SIG-M5 treated with dmso at 0.1 percent for 504 hours (cell line): ENCODE results near the gene SDSL.

ENCODE experiments used
- DNase-seq: peaks from one replicate; lab custom pipeline; 2025; ENCODE audit not compliant: unreplicated experiment; lab: John Stamatoyannopoulos, UW

Gene SDSL

DNA sequence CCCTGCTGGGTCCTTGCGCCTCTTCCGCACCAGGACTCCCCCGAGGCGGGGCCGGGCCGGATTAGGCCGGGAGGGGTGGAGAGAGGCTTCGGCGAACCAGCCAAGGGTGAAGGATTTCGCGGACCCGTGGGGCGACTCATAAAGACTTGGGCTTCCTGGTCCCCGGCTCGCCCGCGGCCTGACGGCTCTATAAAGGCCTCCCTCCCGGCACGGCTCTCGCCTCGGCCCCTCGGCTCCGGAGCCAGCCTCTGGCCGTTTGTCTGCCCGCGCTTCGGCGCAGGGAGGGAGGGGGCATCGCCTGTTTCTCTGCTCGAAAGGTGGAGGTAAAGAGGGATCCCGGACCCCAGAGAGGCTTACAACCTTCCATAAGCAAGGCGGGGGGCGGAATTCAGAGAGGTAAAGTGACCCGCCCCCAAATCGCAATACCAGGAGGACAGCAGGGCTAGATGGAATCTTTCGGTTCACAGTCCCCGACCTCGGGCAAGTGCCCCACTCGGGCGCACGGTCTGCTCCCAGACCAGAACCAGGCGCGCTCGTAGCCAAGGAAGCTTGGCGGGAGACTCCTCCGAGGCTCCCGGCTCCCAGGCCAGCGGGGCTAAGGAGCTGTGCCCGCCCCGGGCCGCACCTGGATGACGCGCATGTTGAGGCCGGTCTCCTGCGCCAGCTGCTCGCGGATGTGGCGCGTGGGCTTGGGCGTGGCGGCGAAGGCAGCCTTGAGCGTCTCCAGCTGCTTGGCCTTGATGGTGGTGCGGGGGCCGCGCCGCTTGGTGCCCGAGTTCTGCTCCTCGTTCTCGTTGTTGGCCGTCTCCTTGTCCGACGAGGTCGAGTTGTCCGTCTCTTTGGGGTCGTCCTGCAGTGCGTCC lies 45.6 kb downstream of the SDSL start:
- DNase-seq, result no peak

DNA sequence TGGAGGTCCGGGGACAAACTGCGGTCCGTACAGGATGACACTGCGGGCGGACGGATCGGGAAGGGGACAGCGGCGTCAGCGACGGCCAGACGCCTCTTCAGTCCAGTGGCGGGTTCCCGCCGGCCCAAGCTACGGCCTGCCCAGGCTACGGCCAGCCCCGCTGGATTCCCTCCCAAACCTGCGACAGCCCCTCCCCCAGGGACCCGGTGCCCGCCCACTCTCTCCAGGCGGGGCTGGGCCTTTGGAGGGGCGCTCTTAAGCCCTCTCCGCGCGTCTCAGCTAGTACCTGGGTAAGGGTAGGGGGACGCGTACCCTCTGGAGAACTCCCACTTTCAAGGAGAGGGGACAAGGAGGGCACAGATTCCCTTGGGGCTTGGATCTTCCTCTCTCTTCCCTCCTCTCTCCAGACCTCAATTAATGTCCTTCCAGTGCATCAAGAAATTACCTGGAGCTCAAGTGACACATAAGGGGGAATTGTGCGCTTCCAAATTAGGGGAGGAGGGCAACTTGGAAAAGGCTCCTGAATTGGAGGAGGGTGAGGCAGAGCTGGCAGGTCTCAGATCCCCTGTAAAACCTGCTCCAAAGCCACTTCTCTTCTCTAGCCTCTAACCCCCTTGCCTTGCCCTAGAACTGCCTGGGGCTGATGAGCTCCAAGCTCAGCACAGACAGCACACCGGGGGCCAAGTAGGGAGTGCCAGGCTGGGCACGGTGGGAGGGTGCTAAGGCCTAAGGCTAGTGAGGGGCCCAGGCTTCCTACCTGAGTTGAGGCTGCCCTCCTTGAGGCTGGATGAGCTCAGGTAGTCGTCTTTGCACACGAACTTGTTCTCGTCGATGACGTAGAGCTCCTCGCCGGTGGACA lies 46.4 kb downstream of the SDSL start:
- DNase-seq, result no peak

DNA sequence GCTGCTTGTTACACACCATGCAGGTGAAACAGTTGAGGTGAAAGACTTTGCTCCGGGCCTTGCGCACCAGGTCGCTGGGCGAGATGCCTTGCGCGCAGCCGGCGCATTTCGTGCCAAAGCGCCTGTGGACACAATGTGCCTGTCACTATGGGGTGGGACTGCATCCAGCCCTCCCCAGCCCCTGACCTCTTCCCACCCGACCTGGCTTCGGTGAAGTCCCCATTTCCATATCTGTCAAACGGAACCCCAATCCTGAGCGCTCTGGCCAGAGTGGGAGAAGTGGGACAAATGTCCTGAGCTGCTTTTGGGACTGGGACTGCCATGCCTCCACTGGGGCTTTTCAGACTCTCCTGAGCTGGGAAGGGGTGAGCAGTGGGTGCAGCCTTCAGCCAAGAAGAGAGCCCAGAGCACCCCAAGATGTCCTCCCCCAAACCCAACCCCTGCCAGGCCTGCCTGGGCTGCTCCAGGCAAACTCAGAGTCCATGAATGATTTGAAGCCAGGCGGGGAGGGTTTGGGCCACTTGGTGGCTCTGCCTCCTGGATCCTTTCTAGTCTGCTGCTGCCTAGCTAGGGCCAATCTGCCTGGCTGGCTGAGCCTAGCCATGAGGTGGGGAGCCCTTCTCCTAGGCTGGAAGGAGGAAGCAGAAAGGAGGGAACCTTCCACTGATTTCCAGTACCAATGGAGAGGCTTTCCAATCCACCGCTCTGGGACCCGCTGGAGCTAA lies 47.2 kb downstream of the SDSL start:
- DNase-seq, result no peak

DNA sequence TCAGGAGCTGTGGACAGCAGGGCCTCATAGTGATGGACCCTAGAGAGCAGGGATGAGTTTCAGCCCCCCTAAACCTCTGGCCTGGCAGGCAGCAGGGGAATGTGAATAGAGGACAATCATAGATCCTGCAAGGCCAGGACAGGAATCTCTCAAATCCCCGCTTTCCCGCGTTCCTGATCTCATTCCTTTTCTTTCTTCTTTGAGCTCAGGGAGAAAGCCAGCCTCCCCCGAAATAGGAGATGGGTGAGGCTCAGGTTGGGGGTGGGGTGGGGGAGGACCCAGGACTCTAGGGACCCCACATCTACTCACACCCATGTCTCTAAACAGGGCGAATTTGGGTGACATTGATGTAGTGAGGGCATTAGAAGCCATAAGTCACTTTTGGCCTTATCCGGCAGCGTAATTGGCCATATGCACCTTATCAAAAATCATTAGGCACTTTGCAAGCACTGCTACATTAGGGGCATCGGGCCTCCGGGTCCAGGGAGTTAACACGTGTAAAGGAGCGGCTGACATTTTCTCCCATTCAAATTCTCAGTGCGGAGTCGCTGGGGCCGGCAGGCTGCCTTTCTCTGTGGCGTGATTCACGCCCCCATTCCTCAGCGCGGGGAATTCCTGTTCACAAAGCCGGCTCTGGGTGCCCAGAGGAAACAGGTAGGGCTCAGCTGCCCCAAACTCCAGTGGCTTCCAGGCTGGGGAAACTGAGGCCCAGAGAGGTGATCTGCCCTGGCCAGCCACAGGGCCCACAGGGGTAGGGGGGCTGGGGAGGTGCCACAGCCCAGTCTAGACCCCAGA lies 48.0 kb downstream of the SDSL start:
- no peak for DNase-seq

DNA sequence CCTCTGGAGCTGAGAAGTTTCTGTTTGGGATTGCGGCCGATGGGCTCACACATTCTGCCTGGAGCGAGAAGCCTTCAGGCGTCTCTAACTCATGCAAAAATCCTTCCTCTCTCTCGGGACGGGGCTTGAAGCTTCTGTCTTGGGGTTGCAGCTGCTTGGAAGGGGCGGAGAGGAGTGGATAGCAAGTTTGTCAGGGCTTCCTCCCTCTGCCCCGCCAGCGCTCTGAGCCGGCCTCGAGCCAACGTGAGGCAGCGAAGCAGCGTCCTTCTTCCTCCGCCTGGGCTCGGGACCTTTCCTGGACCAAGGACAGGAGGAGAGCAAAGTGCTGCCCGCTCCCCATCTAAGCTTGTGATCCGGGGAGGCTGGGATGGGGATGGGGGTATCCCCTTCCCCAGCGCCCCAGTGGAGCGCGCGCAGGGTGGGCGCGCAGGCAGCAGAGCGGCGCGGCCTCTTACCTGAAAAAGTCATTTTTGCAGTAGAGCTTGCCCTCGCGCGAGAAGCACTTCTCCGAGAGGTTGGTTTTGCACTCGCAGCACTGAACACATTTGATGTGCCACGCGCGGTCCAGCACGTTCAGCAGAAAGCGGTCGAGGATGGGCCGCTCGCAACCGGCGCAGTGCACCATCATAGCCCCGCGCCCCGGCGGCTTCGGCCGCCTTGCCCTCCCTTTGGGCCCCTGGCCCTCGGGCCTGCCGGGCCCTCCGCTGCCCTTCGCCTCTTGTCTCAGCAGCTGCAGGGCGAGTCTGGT lies 48.9 kb downstream of the SDSL start:
- no peak for DNase-seq

DNA sequence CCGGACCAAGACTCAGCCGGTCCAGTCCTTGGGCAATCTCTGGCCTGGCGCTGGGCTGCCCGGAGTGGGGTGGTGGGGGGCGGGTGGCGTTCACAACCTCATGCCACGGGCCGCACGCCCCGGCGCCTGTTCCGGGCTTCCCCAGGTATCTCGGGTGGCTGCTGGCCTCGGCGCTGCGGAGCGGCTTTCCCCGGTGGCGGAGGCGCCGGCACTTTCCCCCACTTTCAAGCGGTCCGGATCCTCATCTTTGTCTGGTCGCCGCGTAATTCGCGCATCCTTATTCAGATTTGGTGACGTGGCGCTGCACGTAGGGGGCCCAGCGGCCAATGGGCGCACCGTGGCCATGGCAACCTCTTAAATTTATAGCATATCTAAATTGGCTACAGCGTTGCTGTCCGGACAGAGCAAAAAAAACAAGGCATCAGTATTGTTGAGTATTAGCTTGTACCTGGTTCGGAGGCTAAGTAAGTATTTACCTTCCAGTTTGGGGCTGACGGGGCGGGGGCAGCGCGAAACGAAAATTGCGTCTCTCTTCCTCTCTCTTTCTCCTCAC lies 49.5 kb downstream of the SDSL start, which contains the start of gene LHX5:
Gene LHX5, minus strand, starts transcription at position 253 of the 553 bp plus-strand sequence. CDS start 373 bp downstream, outside the sequence.
- DNase-seq, result no peak

DNA sequence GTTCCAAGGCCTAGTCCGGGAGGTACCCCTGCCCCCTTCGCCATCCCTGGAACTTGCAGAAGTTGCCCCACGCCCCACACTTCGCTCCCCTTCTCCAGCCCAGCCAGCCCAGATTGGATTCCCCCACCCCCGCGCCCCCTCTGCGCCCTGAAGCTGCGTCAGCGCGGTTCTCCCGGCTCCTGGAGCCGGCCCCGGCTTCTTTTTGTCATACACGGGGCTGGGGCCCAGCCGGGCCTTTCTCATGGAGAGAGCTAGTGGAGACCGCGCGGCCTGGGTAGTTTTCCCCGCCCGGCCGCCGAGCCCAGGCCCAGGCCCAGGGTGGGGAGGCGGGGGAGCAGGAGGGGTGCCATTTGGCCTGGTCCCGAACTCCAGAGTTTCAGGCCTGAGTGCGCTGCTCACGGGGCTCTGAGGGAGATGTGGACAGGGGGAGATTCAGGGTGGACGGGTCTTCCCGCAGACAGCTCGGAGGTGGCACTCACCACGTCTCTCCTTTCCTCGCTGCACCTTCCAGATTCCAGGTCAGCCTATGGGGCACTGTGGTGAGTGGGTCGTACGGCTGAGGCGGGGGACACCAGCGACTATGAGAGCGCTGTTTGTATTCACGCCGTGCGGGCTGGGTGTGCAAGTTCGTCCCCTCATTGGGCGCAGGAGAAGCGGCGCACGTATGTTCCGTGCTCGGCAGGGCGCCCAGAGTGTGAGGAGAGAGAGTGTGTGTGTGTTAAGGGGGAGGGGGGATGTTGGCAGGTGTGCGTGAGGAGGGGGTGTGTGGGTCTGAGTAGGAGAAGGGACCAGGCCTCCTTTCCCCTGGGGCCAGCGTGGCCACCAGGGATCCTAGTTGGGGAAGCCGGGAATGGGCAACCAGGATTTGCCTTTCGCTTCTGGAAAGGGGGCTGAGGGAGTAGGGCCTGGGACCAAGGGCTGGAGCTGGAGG lies 50.3 kb downstream of the SDSL start:
- DNase-seq, result no peak

DNA sequence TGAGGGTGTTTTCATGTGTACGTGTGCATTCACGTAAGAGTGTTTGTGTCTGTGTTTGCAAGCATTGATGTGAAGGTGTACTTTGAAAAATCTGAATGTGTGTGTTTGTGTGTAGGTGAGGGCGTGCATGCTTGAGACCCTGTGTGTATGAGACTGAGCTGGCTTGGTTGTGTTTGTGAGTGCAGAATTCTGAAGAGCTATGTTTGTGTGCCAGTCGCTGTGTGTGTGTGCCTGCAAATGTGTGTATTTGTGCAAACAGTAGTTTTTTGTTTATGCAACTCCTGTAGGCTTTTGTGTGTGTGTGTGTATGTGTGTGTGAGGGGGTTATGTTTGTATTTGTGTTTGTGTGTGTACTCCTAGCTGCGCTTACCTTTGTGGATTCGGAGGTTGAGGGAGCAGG lies 51.2 kb downstream of the SDSL start:
- no peak for DNase-seq

DNA sequence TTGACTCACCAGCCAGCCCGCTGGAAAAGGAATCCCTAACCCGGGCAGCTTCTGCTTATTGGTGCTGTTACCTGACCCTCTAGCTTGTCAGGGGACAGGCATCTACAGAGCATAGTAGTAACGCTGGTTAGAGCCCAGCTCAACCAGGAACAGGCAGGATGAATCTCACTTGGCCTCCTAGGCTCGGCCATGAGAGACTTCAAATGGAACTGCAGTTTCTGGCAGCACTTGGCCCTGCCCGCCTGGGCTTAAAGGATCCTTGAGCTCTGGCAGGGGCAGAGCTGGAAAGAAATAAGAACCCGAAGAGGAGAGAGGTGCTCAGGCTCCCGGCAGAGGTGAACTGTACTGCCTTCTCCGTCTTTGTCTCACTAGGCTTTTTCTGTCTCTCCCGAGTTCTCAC lies 51.8 kb downstream of the SDSL start:
- DNase-seq, result no peak

DNA sequence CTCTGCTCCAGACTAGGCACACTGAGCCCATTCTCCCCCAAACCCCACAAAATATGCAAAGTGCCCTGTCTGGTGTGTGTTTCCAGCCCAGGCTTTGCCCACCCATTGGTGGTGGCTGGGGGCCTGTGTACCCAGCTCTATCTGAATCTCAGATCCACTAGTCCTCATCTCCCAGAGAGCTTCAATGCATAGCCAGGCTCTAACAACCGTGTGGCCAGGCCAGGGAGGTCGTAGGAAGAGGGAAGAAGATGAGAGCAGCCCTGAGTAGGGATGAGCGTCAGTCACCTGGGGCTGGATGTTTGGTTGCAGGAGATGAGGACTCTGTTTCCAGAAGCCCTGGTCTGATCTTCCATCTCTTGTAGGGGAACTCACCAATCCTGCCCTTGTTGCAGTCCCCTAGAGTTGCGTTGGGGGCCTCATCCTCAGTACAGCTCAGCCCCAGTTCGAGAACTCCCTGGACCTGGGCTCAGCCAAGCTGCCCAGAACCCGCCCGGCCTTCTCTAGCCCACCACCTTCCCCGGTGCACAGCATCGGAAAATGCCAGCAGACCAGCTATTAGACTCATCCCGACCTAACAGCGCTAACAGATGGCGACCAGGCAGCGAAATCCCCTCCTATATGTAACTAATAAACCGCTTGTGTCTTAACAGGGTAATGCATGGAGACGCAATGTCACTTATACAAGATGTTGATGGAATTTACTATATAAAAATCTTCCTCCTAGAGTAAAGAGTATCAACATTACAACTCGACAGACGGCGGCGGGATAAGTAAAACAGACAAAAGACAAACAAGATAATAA lies 52.7 kb downstream of the SDSL start:
- no peak for DNase-seq

DNA sequence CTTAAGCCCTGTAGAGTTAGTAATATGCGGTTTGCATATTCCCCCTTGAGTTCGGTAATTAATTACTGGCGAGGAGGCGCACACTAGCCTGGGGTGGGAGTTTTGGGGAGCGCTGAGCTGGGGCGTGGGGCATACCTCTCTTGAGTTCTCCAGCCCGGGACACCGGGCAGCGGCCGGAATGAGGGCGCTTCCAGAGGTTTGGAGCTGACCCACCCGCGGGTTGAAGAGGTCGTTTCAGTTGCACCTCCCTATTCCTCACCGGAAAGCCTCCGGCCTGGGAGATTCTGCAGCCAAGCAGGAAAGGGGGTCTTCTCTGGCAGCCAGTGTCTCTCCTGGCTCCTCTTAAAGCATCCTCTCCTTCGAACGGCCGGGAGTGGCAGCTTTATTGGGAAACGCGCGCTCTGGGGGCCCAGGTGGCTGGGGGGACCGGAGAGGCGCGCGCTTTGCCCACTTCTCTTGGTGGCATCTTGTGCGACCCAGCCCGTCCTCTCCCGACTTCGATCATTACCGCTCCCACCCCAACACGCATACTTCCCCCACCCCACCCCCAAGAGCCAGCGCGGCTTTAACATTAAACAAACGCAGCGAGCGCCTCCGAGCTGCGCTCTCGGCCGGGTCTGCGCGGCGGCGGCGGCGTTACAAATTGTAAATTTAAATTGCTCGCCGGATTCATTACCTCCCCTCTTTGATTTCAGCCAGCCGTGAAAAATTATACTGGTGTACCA lies 53.4 kb downstream of the SDSL start:
- no peak for DNase-seq

DNA sequence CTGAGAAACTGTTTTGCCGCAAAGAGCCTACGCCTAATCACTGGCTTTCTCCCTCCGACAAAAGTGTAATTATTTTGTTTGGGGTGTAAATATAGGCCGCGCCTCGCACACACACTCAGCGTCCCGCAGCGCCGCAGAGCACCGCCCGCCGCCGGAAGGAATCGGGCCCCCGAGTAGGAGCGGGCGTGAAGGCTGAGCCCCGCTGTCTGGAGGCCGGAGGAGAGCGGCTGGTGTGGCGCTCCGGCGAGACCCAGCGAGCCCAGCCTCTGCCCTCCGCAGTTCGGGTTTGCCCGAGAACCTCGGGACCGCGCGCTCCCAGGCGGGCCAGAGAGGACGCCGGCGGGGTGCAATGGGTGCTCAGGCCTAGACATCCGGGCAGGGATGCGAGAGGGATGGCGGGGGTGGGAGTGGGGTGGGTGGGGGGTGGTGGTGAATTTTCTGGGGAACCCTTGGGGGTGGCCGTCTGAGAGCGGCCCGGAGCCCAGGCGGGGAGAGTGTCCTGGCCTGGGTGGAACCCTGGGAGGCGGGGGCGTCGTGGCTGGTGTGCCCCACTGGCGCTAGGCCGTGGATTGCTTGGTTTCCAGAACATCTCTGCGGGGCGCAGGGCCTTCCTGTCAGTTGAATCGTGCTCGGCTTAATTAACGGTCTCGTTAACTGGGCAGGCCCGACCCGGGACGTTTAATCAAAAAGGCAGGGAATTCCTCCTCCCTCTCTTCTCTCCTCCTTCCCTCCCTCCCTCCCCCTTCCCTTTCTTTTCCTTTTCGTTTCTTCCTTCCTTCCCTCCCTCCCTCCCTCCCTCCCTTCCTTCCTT lies 54.2 kb downstream of the SDSL start:
- DNase-seq, result no peak

DNA sequence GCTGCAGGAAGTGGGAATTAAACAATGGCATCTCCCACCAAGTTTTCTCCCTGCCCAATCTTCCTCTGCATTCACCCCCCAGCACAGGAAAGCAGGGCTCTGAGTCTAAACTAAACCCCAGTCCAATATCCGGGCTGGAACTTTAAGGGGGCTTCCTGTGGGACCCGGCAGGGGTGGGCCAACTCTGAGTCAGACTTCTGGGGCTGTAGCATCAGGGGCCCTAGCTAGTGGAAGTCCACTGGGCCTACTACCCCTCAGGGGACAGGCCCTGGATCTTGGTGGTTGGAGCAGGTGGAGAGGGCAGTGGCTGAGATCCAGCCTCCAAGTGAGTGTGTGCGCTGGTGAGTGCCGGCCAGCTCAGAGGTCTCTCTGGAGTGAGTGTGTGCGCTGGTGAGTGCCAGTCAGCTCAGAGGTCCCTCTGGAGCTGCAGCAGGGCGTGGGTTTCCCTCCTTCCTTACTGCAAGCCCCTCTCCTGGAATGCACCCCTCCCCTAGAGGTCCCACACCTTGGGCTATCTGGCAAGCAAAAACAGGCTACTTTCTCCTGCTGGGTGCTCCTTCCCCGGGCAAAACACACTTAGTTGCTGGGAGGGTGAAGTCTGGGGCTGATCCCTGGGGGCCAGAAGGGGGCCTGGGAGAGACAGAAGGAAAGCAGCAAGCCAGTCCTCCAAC lies 55.1 kb downstream of the SDSL start:
- DNase-seq, result no peak

DNA sequence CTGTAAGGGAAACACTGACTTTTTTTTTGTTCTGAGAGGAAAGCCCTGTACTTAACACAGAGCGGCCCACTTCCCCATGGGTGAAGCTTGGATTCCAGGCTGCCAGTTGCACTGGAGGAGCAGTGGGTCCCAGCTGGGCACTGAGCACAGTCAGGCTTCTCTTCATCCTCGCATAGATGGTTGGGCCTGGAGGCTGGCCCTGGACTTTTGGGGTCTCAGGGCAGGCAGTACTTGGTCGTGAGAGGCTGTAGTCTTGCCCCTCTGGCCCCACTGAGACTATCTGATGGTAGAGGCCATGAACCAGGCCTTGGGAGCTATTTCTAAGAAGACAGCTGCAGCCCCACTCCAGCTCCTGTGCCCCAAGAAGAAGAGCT lies 55.6 kb downstream of the SDSL start:
- no peak for DNase-seq

DNA sequence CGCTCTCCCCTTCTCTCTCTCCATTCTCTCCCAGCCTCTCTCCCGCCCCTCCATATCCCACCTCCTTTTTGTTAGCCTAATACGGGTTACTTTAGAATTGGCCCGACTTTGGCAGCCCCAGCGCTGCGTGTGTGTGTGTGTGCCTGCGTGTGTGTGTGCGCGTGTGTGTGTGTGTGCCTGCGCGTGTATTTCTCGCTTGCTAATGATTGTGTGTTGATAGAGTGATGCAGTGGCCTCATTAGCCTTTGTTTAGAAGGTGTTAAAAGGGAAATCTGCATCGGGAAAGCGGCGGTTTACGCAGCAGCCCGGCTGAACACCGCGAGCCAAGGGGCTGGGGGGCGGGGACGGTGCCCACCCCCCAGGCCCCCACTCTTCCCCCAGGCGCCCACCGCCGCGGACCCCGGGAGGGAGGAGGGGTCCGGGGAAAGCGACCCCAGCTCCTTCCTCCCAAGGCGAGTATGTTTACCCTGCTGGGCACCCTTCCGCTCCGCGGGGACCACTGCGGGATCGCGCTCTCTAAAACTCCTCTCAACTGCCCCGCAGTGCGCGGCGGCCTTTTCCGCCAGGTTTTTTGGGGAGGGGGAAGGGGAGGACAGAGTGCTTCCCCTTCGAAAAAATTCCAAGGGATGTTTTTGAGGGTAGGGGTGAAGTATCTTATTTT lies 56.3 kb downstream of the SDSL start:
- no peak for DNase-seq
